Measurements from ENCODE around the gene SCAI. TPM values are rescaled to one million over a fixed set of nuclear protein-coding genes. Genes with fewer than 3 reads are reported as not detected.

Gene SCAI
- total RNA-seq (2014; rRNA removed; shearing (Covaris generic)) (21.8 and 35.0 TPM in 2 replicates), polyA plus RNA-seq (2016; fragmentation: Nextera tagmentation; extraction: Ambion mirVana) (13.1 and 13.3 TPM in 2 replicates)
- long read RNA-seq, partial matches to known transcripts = 2 of 4 reads
- long read RNA-seq, other reads (novel, unspliced or antisense) = 1 of 4 reads

DNA sequence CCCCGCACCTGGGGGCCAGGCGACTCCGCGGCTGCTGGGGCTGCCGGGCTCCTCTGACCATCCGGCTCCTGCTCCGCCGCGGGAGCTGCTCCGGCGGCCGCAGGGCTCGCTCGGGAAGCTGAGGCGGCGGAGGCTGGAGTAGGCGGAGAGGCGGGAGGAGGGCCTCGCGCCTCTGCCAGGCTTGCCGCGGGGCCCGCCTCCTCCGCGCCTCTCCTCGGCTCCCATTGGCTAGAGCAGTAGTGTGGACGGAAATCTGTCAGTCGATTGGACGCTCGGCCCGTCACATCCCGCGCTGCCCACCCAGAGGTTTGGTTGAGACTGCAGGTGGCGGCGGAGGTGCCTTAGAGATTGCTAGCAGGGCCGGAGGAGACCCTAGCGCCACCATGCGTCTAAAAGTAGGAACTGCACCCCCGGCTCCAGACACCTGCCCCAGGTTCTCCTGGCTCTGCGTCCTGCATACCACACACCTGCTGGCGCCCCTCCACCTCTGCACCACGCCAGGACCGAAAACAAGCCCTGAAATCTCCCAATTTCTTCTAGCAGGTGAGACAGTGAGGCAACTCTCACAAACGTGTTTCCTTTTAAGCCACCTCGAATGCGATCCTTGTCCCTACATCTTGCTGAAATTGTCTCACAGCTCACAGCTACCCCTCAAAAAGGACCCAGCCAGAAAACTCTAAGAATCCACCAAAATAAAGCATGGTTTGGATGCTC, at the start of gene SCAI:
TSS of gene SCAI (minus strand) at position 152 of the 714 bp plus-strand sequence. CDS start at position 61, 91 bp downstream.
- Histone ChIP-seq H3K4me3 (peak within 1 kb of the TSS; percentile 81), H3K9me2 (ENCODE audit: insufficient read depth) (no peaks in the 10 kb centered on the region), H3K36me3 (ENCODE audit: insufficient read depth) (no peaks in the 10 kb centered on the region), H3K27ac (ENCODE audit: low read depth) (peak within 1 kb of the TSS; percentile 90), H3K4me2 (peak within 1 kb of the TSS; percentile 89), H3F3A (replicated peaks; ENCODE audit: low read depth) (no peaks in the 10 kb centered on the region), H3K4me1 (ENCODE audit: insufficient read depth) (peaks cover 12% of the 10 kb centered on the region; the same call in 1 of the 2 replicates), H3K79me2 (replicated peaks; ENCODE audit: insufficient read depth) (peaks cover 39% of the 10 kb centered on the region), H4K20me1 (replicated peaks; ENCODE audit: insufficient read depth) (no peaks in the 10 kb centered on the region), H3K27me3 (ENCODE audit: insufficient read depth) (no peaks in the 10 kb centered on the region), H2AFZ (peak within 1 kb of the TSS; percentile 85)
- DNase-seq (ENCODE audit: low spot score) (peak; percentile 100), ATAC-seq (peak; percentile 96)
- H3K4me3 Mint-ChIP-seq = peak within 1 kb of the TSS; percentile 96
- H3K27me3 Mint-ChIP-seq (ENCODE audit: insufficient read depth, low read depth, poor library complexity) = peaks cover 13% of the 10 kb centered on the region
- peaks cover 15% of the 10 kb centered on the region for H3K36me3 Mint-ChIP-seq (ENCODE audit: low read depth)
- peak within 1 kb of the TSS; percentile 96 for H3K27ac Mint-ChIP-seq
- TF ChIP-seq, protein P1, sequence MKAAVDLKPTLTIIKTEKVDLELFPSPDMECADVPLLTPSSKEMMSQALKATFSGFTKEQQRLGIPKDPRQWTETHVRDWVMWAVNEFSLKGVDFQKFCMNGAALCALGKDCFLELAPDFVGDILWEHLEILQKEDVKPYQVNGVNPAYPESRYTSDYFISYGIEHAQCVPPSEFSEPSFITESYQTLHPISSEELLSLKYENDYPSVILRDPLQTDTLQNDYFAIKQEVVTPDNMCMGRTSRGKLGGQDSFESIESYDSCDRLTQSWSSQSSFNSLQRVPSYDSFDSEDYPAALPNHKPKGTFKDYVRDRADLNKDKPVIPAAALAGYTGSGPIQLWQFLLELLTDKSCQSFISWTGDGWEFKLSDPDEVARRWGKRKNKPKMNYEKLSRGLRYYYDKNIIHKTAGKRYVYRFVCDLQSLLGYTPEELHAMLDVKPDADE (IDR thresholded peaks at IDR 0.05) = no peak
- TF ChIP-seq CTCF (conservative IDR thresholded peaks at IDR 0.05; ENCODE audit: low read depth in 2 of 2) = peak; percentile 81 to 91
- TF ChIP-seq, protein P2, sequence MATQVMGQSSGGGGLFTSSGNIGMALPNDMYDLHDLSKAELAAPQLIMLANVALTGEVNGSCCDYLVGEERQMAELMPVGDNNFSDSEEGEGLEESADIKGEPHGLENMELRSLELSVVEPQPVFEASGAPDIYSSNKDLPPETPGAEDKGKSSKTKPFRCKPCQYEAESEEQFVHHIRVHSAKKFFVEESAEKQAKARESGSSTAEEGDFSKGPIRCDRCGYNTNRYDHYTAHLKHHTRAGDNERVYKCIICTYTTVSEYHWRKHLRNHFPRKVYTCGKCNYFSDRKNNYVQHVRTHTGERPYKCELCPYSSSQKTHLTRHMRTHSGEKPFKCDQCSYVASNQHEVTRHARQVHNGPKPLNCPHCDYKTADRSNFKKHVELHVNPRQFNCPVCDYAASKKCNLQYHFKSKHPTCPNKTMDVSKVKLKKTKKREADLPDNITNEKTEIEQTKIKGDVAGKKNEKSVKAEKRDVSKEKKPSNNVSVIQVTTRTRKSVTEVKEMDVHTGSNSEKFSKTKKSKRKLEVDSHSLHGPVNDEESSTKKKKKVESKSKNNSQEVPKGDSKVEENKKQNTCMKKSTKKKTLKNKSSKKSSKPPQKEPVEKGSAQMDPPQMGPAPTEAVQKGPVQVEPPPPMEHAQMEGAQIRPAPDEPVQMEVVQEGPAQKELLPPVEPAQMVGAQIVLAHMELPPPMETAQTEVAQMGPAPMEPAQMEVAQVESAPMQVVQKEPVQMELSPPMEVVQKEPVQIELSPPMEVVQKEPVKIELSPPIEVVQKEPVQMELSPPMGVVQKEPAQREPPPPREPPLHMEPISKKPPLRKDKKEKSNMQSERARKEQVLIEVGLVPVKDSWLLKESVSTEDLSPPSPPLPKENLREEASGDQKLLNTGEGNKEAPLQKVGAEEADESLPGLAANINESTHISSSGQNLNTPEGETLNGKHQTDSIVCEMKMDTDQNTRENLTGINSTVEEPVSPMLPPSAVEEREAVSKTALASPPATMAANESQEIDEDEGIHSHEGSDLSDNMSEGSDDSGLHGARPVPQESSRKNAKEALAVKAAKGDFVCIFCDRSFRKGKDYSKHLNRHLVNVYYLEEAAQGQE (IDR thresholded peaks at IDR 0.05; ENCODE audit: unreplicated experiment) = no peak
- TF ChIP-seq EZH2phosphoT487 (IDR thresholded peaks at IDR 0.05; ENCODE audit: unreplicated experiment) = no peak
- no peak; the same call in 1 of the 2 replicates for TF ChIP-seq NANOG (IDR thresholded peaks at IDR 0.05; ENCODE audit: borderline replicate concordance)
- TF ChIP-seq STAT1 (IDR thresholded peaks at IDR 0.05; ENCODE audit: unreplicated experiment) = no peak
- peak; percentile 58; the same call in 1 of the 2 replicates for TF ChIP-seq CREB1 (CRISPR knock-in tag; IDR thresholded peaks at IDR 0.05; ENCODE audit: low read depth)
- TF ChIP-seq POLR2AphosphoS5 (IDR thresholded peaks at IDR 0.05; ENCODE audit: low read depth) = peak; percentile 92
- no peak for TF ChIP-seq ZNF331 (CRISPR knock-in tag; IDR thresholded peaks at IDR 0.05; ENCODE audit: low read depth)
- TF ChIP-seq, protein P3, sequence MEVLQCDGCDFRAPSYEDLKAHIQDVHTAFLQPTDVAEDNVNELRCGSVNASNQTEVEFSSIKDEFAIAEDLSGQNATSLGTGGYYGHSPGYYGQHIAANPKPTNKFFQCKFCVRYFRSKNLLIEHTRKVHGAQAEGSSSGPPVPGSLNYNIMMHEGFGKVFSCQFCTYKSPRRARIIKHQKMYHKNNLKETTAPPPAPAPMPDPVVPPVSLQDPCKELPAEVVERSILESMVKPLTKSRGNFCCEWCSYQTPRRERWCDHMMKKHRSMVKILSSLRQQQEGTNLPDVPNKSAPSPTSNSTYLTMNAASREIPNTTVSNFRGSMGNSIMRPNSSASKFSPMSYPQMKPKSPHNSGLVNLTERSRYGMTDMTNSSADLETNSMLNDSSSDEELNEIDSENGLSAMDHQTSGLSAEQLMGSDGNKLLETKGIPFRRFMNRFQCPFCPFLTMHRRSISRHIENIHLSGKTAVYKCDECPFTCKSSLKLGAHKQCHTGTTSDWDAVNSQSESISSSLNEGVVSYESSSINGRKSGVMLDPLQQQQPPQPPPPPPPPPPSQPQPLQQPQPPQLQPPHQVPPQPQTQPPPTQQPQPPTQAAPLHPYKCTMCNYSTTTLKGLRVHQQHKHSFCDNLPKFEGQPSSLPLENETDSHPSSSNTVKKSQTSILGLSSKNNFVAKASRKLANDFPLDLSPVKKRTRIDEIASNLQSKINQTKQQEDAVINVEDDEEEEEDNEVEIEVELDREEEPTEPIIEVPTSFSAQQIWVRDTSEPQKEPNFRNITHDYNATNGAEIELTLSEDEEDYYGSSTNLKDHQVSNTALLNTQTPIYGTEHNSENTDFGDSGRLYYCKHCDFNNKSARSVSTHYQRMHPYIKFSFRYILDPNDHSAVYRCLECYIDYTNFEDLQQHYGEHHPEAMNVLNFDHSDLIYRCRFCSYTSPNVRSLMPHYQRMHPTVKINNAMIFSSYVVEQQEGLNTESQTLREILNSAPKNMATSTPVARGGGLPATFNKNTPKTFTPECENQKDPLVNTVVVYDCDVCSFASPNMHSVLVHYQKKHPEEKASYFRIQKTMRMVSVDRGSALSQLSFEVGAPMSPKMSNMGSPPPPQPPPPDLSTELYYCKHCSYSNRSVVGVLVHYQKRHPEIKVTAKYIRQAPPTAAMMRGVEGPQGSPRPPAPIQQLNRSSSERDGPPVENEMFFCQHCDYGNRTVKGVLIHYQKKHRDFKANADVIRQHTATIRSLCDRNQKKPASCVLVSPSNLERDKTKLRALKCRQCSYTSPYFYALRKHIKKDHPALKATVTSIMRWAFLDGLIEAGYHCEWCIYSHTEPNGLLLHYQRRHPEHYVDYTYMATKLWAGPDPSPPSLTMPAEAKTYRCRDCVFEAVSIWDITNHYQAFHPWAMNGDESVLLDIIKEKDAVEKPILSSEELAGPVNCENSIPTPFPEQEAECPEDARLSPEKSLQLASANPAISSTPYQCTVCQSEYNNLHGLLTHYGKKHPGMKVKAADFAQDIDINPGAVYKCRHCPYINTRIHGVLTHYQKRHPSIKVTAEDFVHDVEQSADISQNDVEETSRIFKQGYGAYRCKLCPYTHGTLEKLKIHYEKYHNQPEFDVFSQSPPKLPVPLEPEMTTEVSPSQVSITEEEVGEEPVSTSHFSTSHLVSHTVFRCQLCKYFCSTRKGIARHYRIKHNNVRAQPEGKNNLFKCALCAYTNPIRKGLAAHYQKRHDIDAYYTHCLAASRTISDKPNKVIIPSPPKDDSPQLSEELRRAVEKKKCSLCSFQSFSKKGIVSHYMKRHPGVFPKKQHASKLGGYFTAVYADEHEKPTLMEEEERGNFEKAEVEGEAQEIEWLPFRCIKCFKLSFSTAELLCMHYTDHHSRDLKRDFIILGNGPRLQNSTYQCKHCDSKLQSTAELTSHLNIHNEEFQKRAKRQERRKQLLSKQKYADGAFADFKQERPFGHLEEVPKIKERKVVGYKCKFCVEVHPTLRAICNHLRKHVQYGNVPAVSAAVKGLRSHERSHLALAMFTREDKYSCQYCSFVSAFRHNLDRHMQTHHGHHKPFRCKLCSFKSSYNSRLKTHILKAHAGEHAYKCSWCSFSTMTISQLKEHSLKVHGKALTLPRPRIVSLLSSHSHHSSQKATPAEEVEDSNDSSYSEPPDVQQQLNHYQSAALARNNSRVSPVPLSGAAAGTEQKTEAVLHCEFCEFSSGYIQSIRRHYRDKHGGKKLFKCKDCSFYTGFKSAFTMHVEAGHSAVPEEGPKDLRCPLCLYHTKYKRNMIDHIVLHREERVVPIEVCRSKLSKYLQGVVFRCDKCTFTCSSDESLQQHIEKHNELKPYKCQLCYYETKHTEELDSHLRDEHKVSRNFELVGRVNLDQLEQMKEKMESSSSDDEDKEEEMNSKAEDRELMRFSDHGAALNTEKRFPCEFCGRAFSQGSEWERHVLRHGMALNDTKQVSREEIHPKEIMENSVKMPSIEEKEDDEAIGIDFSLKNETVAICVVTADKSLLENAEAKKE (CRISPR knock-in tag; IDR thresholded peaks at IDR 0.05) = no peak
- no peaks in the 10 kb centered on the region for H3K9me3 Mint-ChIP-seq
- peaks cover 11% of the 10 kb centered on the region for H3K4me1 Mint-ChIP-seq
